Vagina (tissue), 2 donors: ENCODE measurements around the gene TRIM59.

Experiments used
- CTCF ChIP-seq, 3 experiments: fragments of 450-650 bp in 2 of 3; fragments of 200-600 bp in 1 of 3; sonication (generic) in 1 of 3; IDR thresholded peaks; one replicate each; pipeline ENCODE4 v1.5.1; 2017 to 2019; ENCODE audit warnings: antibody characterized with exemption in 3 of 3, mild to moderate bottlenecking in 2 of 3, moderate library complexity in 2 of 3
- POLR2AphosphoS5 ChIP-seq, 2 donors: sonication (generic); formaldehyde crosslinking; IDR thresholded peaks; one replicate each; pipeline ENCODE4 v1.9.0; 2017; ENCODE audit warnings: antibody characterized with exemption in 2 of 2, mild to moderate bottlenecking in 2 of 2, low read depth in 1 of 2; ENCODE audit not compliant: insufficient read depth in 1 of 2

GRCh38 chr3:160392798-160393197, 56.8 kb downstream of the TRIM59 start:
- TF ChIP-seq CTCF (IDR thresholded peaks at IDR 0.05) (no peak), POLR2AphosphoS5 (IDR thresholded peaks at IDR 0.05; ENCODE audit: insufficient read depth in 1 of 2, low read depth in 1 of 2) (no peak)
